ENCODE results near the gene DIPK1B.

DIPK1B gene

DNA sequence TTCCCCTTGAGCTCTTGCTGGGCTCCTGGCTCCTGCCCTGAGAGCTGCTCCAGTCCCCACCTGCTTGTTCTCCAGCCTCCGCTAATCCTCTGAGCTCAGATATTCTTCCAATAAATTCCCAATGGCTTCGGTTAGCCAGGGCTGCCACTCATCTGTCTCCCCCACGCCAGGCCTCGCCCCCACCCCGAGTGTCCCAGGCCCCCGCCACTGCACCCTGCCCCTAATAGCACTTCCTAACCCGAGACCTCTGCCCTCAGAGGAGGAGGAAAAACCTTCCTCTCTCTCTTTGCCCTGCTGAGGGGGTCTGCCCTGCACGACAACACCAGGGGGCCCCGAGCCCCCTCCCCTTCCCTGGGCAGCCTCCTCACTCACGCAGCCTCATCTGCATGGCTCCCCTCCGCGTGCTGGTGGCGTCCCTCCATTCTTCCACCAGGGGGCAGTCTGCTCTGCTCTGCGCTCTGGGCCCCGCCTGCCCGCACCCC, 57.4 kb downstream of the DIPK1B start:
- no peak for DNase-seq (ENCODE audit: low read depth, low spot score)

DNA sequence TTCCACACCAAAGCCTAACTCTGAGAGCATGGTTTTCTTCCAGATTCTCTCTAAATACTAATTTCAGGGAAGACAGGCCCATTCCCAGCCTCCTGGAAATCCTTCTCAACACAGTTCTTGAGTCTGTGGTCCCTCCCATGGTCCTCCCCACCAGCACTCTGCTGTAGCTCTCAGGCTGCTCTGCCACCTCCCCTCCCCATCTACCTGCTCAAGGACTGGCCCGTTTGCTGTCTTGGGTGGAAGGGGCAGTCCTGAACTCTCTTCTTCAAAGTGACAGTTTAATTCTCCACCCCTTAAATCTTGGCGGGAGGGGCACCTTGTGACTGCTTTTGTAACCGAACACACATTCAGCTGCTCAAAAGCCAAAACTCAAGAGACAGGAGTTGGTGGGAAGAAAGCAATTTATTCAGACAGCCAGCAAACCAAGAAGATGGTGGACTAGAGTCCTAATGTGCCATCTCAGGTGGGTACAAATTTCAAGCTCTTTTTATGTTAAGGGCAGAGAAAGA, 59.6 kb downstream of the DIPK1B start:
- no peak for DNase-seq (ENCODE audit: low read depth, low spot score)

GRCh38 chr9:136773386-136774044, 61.1 kb downstream of the DIPK1B start:
- no peak for DNase-seq (ENCODE audit: low read depth, low spot score)

Data from brain pericyte (primary cell).